GM12801 (cell line): ENCODE measurements around the gene WNT8B.

Experiments used
- TF ChIP-seq, protein P1 (sequence below): IDR thresholded peaks from one replicate; pipeline ENCODE4 v1.5.1; 2011; ENCODE audit warnings: control low read depth; ENCODE audit not compliant: insufficient read length; ENCODE audit errors: extremely low read depth

WNT8B gene

DNA sequence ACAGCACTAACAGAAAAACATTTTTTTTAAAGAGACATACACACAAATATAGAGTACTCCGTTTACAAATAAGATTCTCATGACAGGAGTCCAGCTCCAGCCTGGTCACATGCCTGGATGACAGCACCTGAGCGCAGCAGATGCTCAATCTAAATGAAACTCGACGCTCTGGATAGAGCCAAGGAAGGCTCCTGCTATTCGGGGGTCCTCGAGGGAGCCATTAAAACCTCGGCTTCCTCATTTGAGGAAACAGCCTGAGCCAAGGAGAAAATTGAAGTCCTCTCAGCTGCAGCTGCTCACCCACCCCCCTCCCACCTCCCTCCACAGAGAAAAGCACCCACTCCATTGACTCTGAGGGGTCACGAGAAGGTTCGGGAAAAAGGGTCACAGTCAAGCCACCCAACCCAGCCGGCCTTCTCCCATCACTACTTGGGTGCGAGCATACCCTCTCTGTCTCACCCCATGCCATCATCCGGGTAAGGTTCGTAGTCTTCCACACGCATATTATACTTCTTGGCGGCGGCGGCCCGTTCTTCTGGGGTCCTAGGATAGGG lies 66.2 kb downstream of the WNT8B start:
- TF ChIP-seq, protein P1, sequence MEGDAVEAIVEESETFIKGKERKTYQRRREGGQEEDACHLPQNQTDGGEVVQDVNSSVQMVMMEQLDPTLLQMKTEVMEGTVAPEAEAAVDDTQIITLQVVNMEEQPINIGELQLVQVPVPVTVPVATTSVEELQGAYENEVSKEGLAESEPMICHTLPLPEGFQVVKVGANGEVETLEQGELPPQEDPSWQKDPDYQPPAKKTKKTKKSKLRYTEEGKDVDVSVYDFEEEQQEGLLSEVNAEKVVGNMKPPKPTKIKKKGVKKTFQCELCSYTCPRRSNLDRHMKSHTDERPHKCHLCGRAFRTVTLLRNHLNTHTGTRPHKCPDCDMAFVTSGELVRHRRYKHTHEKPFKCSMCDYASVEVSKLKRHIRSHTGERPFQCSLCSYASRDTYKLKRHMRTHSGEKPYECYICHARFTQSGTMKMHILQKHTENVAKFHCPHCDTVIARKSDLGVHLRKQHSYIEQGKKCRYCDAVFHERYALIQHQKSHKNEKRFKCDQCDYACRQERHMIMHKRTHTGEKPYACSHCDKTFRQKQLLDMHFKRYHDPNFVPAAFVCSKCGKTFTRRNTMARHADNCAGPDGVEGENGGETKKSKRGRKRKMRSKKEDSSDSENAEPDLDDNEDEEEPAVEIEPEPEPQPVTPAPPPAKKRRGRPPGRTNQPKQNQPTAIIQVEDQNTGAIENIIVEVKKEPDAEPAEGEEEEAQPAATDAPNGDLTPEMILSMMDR, result no peak

- TF ChIP-seq, protein P1, result no peak
Observed at GRCh38 chr10:100529475-100530298, 66.9 kb downstream of the WNT8B start, which contains the start of gene NDUFB8. Gene NDUFB8, minus strand, starts transcription at chr10:100529871. Its CDS starts 20 bp downstream, at chr10:100529851.

DNA sequence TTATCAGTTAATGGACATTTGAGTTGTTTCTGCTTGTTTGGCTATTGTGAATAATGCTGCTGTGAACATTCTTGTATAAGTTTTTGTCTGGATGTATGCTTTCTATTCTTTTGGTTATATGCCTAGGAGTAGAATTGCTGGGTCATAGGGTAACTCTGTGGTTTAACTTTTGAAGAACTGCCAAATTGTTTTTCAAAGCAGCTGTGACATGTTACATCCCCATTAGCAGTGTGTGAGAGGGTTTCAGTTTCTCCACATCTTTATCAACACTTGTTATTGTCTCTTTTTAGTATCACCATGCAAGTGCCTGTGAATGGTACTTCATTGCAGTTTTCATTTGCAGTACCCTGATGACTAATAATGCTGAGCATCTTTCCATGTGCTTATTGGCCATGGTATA lies 69.0 kb downstream of the WNT8B start:
- TF ChIP-seq, protein P1, result no peak
